ENCODE measurements around the gene RUSC2.

Gene RUSC2

GRCh38 chr9:35517552-35518224 lies 27.8 kb downstream of the RUSC2 start:
- CTCF ChIA-PET: interaction anchor here (1.3 to 10.3 kb wide), 6 partner anchors 20 to 86 kb away, joined by 3 to 83 read pairs (median 6); no protein-coding TSS in a partner anchor
- POLR2A ChIA-PET: interaction anchor here (0.9 to 2.4 kb wide), 8 partner anchors 9 to 211 kb away, joined by 3 to 17 read pairs (median 7); partner anchors contain the start of gene RUSC2
- no peak overlapping the region for H3K4me3 ChIP-seq (ENCODE audit: low read depth, low read length)
- TF ChIP-seq CTCF (IDR thresholded peaks at IDR 0.05; ENCODE audit: insufficient read depth, low read length, missing control alignments): no peak
- no peak for DNase-seq (ENCODE audit: low read depth, low spot score)

GRCh38 chr9:35518225-35518821 lies 28.4 kb downstream of the RUSC2 start:
- no peak overlapping the region for H3K4me3 ChIP-seq (ENCODE audit: low read depth, low read length)
- POLR2A ChIA-PET: interaction anchor here (0.6 to 2.8 kb wide), 10 partner anchors 7 to 1156 kb away, joined by 3 to 17 read pairs (median 7); partner anchors contain the start of gene RUSC2
- peak; percentile 81 for DNase-seq (ENCODE audit: low read depth, low spot score)
- TF ChIP-seq CTCF (IDR thresholded peaks at IDR 0.05; ENCODE audit: insufficient read depth, low read length, missing control alignments): no peak
- CTCF ChIA-PET: interaction anchor here (1.0 to 10.3 kb wide), 7 partner anchors 11 to 85 kb away, joined by 3 to 83 read pairs (median 6); no protein-coding TSS in a partner anchor

- CTCF ChIA-PET: interaction anchor here (1.0 to 10.3 kb wide), 8 partner anchors 10 to 85 kb away, joined by 3 to 83 read pairs (median 5); partner anchors contain the start of gene RUSC2
- no peak for DNase-seq (ENCODE audit: low read depth, low spot score)
Measured at GRCh38 chr9:35518981-35519679, 29.2 kb downstream of the RUSC2 start.

GRCh38 chr9:35519692-35520363 lies 29.9 kb downstream of the RUSC2 start:
- ChIA-PET CTCF (interaction anchor here (1.0 to 10.3 kb wide), 6 partner anchors 9 to 84 kb away, joined by 3 to 83 read pairs (median 6); partner anchors contain the start of gene RUSC2), POLR2A (interaction anchor here (0.7 to 2.8 kb wide), 5 partner anchors 9 to 30 kb away, joined by 4 to 12 read pairs (median 6); partner anchors contain the start of gene RUSC2)
- no peak for DNase-seq (ENCODE audit: low read depth, low spot score)
- no peak for TF ChIP-seq CTCF (IDR thresholded peaks at IDR 0.05; ENCODE audit: insufficient read depth, low read length, missing control alignments)
- no peak overlapping the region for H3K4me3 ChIP-seq (ENCODE audit: low read depth, low read length)

More at GRCh38 chr9:35518981-35519679, 29.2 kb downstream of the RUSC2 start:
- TF ChIP-seq CTCF (IDR thresholded peaks at IDR 0.05; ENCODE audit: insufficient read depth, low read length, missing control alignments): no peak
- POLR2A ChIA-PET: interaction anchor here (0.6 to 2.8 kb wide), 11 partner anchors 8 to 1157 kb away, joined by 3 to 17 read pairs (median 6); partner anchors contain the start of gene RUSC2
- no peak overlapping the region for H3K4me3 ChIP-seq (ENCODE audit: low read depth, low read length)

GRCh38 chr9:35520364-35520710 lies 30.4 kb downstream of the RUSC2 start:
- POLR2A ChIA-PET: interaction anchor here (0.7 to 2.8 kb wide), 4 partner anchors 9 to 31 kb away, joined by 4 to 12 read pairs (median 5); partner anchors contain the start of gene RUSC2
- no peak for DNase-seq (ENCODE audit: low read depth, low spot score)
- CTCF ChIA-PET: interaction anchor here (1.5 to 10.3 kb wide), 4 partner anchors 13 to 83 kb away, joined by 4 to 83 read pairs (median 12); no protein-coding TSS in a partner anchor
- TF ChIP-seq CTCF (IDR thresholded peaks at IDR 0.05; ENCODE audit: insufficient read depth, low read length, missing control alignments): no peak
- no peak overlapping the region for H3K4me3 ChIP-seq (ENCODE audit: low read depth, low read length)
